Adrenal gland (tissue), 12 donors: ENCODE data around the gene TPX2. TPM values are rescaled to one million over a fixed set of nuclear protein-coding genes. Genes with fewer than 3 reads are reported as not detected.

Experiments used
- DNase-seq, 7 donors: peaks; one replicate each; pipeline ENCODE4 v3.0.0-alpha.2; 2019 to 2020
- H3K27ac ChIP-seq, 5 donors: fragments of 200-600 bp; sonication (generic) in 4 of 5; 1 replicate in 3 of 5; 2 replicates in 2 of 5; pipeline versions ENCODE4 v1.5.1 to v1.8.0; 2016 to 2020; ENCODE audit warnings: mild to moderate bottlenecking in 1 of 5
- H3K27me3 ChIP-seq: fragments of 200-600 bp; 2 replicates; pipeline ENCODE4 v1.8.0; 2021
- H3K36me3 ChIP-seq, 2 donors: fragments of 200-600 bp; replicated peaks in 1 of 2; 1 replicate in 1 of 2; 2 replicates in 1 of 2; pipeline versions ENCODE4 v1.5.1 to v1.8.0; 2018 to 2022
- H3K4me1 ChIP-seq, 2 donors: fragments of 200-600 bp; replicated peaks in 1 of 2; 1 replicate in 1 of 2; 2 replicates in 1 of 2; pipeline versions ENCODE4 v1.5.1 to v1.8.0; 2018 to 2021
- H3K4me3 ChIP-seq, 4 donors: fragments of 200-600 bp; sonication (generic) in 3 of 4; one replicate each; pipeline ENCODE4 v1.5.1; 2016 to 2018
- H3K9me3 ChIP-seq, 3 donors: fragments of 200-600 bp; sonication (generic) in 1 of 3; replicated peaks in 1 of 3; 1 replicate in 2 of 3; 2 replicates in 1 of 3; pipeline versions ENCODE4 v1.5.1 to v1.8.0; 2016 to 2021
- CTCF ChIP-seq, 6 experiments: fragments of 450-650 bp in 4 of 6; fragments of 200-600 bp in 2 of 6; sonication (generic) in 1 of 6; IDR thresholded peaks; 1 replicate in 5 of 6; 2 replicates in 1 of 6; pipeline versions ENCODE4 v1.5.1 to v1.8.0; 2016 to 2021; ENCODE audit warnings: antibody characterized with exemption in 6 of 6, mild to moderate bottlenecking in 2 of 6, moderate library complexity in 1 of 6
- POLR2A ChIP-seq, 2 donors: fragments of 450-650 bp; IDR thresholded peaks; one replicate each; pipeline ENCODE4 v1.6.1; 2017; ENCODE audit warnings: antibody characterized with exemption in 2 of 2, mild to moderate bottlenecking in 2 of 2, moderate library complexity in 1 of 2
- WGBS, 4 donors: extraction: QIAGEN DNeasy Blood & Tissue Kit in 2 of 4; methylation state at CpG; one replicate each; pipeline versions ENCODE4 v1.1.5 to v1.1.7; 2013 to 2017; 5-methylcytosine and 5-hydroxymethylcytosine counted together
- intact Hi-C, 2 donors: fragments of 100-400 bp; cut with DNase I; formaldehyde crosslinking; loops; one replicate each; pipeline versions ENCODE4 v1.14.1 to v1.15.0; 2022 to 2023
- polyA plus RNA-seq, 3 donors: library from polyadenylated mRNA; stranded (reverse); fragments of 200-250 nt in 2 of 3; fragments of 350-450 nt in 1 of 3; fragmentation: Illumina TruSeq in 1 of 3; extraction: RNeasy Lipid Tissue Mini Kit (QIAGEN cat#74804) in 1 of 3; gene quantifications; one replicate each; pipeline ENCODE4 v1.2.3, GENCODE V29; 2013 to 2014
- total RNA-seq, 9 donors: library from RNA; depleted of rRNA in 4 of 9; stranded (reverse); fragments of >200 nt in 4 of 9; fragments of 120-200 nt in 1 of 9; fragmentation: NEBNext Ultra II Directional in 1 of 9; extraction: Animal tissue kit (Norgen Biotek cat#: 25700) in 1 of 9; gene quantifications; one replicate each; pipeline versions ENCODE4 v1.1.0 to v1.2.4, GENCODE V29; 2013 to 2023
- donor health status: healthy with polysubstance abuse.
- donor health status: Bipolar disorder and iron deficiency.
- donor health status: DM: yes; HTN: yes; CAD: no.
- donor health status: DM: no; HTN: no; CAD: no.
- donor health status: DM: no; HTN: no; CAD: no.
- donor health status: DM: yes; HTN: yes; CAD: no.

The TPX2 gene
- total and polyA plus RNA-seq, 12 donors: 0.40 to 22.6 (median 2.5) TPM

- Histone ChIP-seq H3K27ac (peak overlapping the region in 3 of 5 donors; percentile 13 to 89 (median 37)), H3K4me1 (peaks cover 0 to 7% of the 10 kb centered on the region in 2 donors), H3K36me3 (no peaks in the 10 kb centered on the region), H3K4me3 (no peak overlapping the region), H3K27me3 (no peaks in the 10 kb centered on the region), H3K9me3 (no peaks in the 10 kb centered on the region)
- no peak for TF ChIP-seq POLR2A (IDR thresholded peaks at IDR 0.05)
- peak in 3 of 7 donors; percentile 27 to 45 (median 39) for DNase-seq
- WGBS, 4 donors: 60 to 63% (median 62%) methylated on average over 5 to 12 of the region's 12 CpGs
- intact Hi-C loops: no loop called here
Observed at GRCh38 chr20:31842471-31843157, 103.5 kb downstream of the TPX2 start.

- no peak overlapping the region for H3K4me3 ChIP-seq
- H3K27ac ChIP-seq: peak overlapping the region in 3 of 5 donors; percentile 8 to 89 (median 37)
- DNase-seq: no peak
- H3K36me3 ChIP-seq: no peaks in the 10 kb centered on the region
- no peak for TF ChIP-seq CTCF (IDR thresholded peaks at IDR 0.05)
- TF ChIP-seq POLR2A (IDR thresholded peaks at IDR 0.05): no peak
- no peaks in the 10 kb centered on the region for H3K27me3 ChIP-seq
- no peaks in the 10 kb centered on the region for H3K9me3 ChIP-seq
- intact Hi-C loops: no loop called here
- 44 to 68% (median 51%) methylated on average over 6 of the region's 6 CpGs for WGBS, 4 donors
- H3K4me1 ChIP-seq: no peaks in the 10 kb centered on the region
Observed at GRCh38 chr20:31843288-31843687, 104.2 kb downstream of the TPX2 start.

- DNase-seq: no peak
- no peak for TF ChIP-seq POLR2A (IDR thresholded peaks at IDR 0.05)
- TF ChIP-seq CTCF (IDR thresholded peaks at IDR 0.05): no peak
- Histone ChIP-seq H3K4me3 (peak overlapping the region in 1 of 4 donors; percentile 34), H3K27ac (peak overlapping the region in 1 of 5 donors; percentile 89), H3K27me3 (no peaks in the 10 kb centered on the region), H3K36me3 (no peaks in the 10 kb centered on the region), H3K9me3 (no peaks in the 10 kb centered on the region), H3K4me1 (no peaks in the 10 kb centered on the region)
- intact Hi-C loops: no loop called here
- 60 to 84% (median 74%) methylated on average over 5 of the region's 5 CpGs for WGBS, 4 donors
Observed at GRCh38 chr20:31843881-31844280, 104.8 kb downstream of the TPX2 start.

GRCh38 chr20:31844737-31845299, 105.7 kb downstream of the TPX2 start:
- intact Hi-C loops: no loop called here
- peak overlapping the region in 2 of 5 donors; percentile 38 to 89 for H3K27ac ChIP-seq
- DNase-seq: no peak

More at GRCh38 chr20:31844737-31845299, 105.7 kb downstream of the TPX2 start:
- Histone ChIP-seq H3K4me3 (peak overlapping the region in 1 of 4 donors; percentile 34), H3K9me3 (no peaks in the 10 kb centered on the region), H3K27me3 (no peaks in the 10 kb centered on the region), H3K36me3 (no peaks in the 10 kb centered on the region), H3K4me1 (no peaks in the 10 kb centered on the region)
- WGBS, 4 donors: 55 to 90% (median 77%) methylated on average over 9 to 28 of the region's 28 CpGs
- no peak for TF ChIP-seq CTCF (IDR thresholded peaks at IDR 0.05)
- no peak for TF ChIP-seq POLR2A (IDR thresholded peaks at IDR 0.05)
